Hematopoietic multipotent progenitor cell treated with erythropoietin and hydrocortisone succinate and interleukin-3 and kit ligand, for 6 days (in vitro differentiated cells): ENCODE measurements around the gene RFTN1.
A peak's percentile ranks its signal among the peaks of the same experiment; 100 is the strongest.

Experiments used
- DNase-seq: peaks from one replicate; pipeline ENCODE4 v3.0.0-alpha.2; 2015

The RFTN1 gene

DNA sequence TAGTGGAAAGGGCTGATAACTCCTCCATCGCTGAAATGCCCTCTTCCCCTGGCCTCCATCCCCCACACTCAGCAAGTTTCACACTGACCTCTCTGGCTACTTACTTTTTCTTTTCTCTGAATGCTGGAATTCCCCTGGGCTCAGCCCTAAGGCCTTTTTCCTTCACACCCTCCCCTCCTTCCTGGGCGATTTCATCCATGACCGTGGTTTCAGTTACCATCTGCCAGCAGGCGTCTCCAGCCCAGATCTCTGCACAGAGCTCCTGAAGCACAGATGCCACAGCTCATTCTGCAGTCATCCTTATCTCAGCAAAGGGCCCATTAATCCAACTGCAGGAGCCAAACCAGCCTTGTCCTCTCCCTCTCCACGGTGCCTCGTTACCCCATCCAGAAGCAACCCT is 114.0 kb downstream of the RFTN1 start:
- DNase-seq, result peak; percentile 76

DNA sequence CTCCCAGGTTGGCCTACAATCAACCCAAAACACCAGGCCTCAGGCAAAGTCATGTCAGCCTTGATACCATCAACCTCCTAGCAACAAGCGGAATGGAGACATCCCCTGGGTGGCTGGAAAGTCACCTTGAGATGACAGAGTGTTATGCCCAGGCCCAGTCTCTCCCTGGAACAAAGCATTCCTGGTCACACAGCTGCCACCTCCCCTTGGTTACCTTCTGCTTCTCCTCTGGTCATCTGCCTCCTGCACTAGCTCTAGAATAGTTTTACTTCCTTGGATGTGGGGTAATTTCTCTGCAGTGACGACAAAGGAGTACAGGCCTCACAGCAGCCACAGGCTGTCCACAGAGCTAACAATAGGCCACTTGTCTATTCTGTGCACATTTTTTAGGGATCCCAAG is 114.9 kb downstream of the RFTN1 start:
- DNase-seq, result no peak

DNA sequence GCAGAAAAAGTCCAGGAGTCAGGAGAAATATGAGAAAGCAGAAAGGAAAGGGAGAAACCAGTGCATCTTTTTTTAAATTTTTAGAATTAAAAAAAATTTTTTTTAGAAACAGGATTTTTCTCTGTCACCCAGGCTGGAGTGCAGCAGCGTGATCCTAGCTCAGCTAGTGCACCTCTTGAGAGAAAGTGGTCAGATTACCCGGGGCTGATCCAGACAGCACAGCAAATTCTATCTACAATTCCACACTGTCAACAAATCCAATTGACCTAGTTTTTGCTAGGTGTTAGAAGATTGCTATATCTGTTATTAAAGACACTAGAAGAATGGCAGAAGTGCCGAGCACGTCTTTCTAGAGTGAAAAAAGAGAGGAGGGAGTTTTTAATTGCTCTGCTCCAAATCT is 117.3 kb downstream of the RFTN1 start:
- no peak for DNase-seq

DNA sequence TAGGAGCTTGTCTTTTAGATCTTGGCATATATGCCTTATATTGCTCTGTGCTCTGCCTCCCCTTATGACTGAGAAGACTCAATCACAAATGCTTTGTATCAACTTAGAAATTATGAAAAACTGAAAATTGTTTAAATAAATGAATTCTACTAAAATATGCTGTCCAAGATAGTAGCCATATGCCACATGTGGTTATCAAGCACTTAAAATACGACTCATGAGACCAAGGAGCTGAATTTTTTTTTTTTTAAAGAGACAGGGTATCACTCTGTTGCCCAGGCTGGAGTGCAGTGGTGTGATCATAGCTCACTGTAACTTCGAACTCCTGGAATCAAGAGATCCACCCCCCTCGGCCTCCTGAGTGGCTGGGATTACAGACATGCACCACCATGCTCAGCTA is 118.3 kb downstream of the RFTN1 start:
- DNase-seq, result peak; percentile 71

DNA sequence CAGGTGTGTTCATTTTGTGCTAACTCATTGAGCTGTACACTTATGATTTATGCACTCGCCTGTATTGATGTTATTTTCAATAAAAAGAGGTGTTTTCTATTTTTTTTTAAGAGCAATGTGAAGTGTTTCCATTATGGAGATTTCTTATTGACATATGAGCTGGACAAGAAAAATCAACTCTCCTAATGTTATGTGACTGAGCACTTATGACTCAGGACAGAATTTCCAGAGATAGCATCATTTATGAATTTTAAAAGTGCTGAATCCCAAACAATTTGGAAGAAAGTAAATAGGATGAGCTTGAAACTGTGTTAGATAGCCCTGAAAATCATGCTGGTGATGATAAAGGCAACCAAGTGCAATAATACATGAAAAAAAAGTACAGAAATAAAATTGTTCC is 118.9 kb downstream of the RFTN1 start:
- no peak for DNase-seq

DNA sequence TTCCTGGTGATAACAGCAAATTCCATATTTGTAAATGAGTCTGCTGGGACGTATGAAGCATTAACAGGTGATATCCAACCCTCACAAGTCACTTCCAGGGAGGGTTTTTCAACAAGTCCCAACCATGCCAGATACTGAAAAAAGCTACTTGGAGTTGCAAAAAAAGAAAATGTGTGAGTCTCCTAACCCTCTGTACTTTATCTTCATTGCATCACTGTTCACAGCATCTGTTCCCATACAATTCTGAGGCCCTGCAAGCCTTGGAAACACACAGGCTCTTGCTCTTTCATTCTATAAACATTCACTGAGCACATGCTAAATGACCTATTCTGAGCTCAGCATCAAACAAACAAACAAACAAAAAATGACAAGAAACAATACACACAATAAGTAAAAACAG is 120.8 kb downstream of the RFTN1 start:
- no peak for DNase-seq

DNA sequence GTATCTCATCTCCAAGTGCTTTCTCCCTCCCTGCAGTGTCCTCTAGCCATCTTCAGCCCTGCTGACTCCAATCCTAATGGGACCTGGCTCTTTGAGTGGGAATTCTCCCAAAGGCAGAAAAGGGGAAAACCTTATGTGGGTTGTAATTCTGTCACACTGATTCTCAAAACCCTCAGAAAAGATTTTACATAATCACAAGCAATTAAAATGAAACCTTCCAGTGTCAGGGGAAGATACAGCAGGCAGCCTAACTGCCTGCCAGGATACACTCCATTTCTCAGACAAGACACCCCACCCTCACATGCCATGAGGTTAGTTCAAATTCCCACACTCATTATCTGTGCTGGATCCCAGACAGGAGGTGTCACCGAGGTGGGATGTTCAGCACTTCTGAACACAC is 121.4 kb downstream of the RFTN1 start:
- DNase-seq, result no peak

DNA sequence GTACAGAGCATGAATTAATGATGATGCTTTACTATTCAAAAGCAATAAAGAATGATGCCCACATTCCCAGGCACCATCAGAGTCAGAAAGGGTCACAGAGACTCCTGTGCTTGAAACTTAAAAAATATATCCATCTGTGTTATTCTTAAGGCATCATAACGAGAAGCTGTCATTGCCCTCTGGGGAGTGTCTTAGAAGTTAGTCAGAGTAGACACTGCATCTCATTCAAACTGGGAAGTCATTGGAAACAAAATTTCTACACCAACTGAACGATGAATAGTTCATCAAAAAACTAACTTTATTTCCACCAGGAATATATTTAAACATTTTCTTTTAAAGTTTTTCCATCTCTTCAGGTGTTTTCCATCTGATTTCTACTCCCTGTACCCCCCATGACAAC is 122.9 kb downstream of the RFTN1 start:
- no peak for DNase-seq

DNA sequence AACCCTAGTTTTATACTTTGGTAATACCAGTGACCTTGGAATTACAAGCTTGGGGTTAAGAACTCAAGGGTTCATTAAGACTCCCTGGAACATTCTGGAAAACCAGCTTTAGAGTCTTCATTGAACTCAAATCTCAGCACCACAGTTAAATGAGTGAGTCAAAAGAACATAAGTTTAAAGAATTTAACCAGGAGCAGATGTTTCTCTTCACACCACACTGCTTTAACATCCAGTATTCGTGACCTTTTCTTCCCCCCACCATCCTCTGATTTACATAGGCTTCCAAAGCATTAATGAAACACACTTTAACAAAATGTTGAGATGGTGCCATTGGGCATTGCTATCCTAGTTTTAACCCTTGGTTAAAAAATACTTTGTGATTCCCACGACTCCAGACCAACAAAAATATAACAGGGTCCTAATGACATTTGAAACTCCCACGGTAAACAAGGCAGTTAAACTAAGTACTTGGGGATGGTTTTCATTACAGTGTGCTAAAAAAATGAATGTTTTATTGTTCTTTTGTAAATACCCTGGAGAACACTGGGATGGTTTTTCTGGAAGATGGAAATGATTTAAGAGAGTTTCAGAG is 124.6 kb downstream of the RFTN1 start:
- no peak for DNase-seq

DNA sequence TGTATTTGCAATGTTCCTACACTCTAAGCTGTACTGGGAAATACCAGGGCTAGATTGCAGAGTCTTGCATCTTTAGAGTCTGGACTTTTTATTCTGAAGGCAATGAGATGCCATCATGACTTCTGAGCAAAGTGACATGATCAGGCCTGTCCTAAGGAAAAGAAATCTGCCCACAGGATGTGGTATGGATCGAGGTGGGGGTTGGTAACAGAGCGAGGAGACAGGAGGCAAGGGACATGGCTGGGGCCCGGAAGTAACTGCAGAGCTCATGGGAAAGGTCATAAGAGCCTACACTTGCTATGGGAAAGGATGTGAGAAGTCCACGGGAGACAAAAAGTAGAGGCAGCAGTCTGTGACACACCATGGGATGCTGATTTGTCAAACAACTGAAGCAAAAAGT is 126.9 kb downstream of the RFTN1 start:
- DNase-seq, result no peak

DNA sequence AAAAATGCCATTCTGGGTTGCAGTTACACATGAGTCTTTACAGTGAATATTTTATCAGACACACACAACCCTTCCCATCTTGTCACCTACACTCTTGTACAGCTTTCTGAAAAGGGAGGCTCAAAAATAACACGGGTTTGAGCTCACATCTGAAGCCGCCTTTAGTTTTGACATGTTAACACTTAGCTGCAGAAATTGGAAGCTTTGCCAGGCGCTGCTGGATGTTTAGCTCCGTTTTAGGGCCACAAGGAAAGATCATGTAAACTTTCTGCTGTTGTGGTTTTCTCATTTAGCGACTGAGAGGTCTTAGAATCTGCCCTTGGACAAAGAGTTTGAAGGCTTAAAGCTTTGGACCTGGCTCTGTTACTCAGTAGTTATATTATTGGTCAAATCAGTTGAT is 128.3 kb downstream of the RFTN1 start:
- DNase-seq, result no peak

DNA sequence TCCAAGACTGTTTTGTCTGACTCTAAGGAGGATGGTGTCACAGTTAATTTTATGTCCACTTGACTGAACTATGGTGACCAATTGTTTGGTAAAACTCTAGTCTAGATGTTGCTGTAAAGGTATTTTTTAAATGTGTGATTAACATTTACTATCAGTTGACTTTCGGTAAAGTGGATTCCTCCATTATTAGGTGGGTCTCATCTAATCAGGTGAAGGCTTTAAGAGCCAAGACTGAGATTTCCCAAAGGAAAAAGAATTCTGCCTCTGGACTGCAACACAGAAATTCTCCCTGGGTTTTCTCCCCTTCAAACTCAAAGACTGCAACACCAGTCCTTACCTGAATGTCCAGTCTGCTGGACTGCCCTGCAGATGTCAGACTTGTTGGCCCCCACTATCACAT is 129.6 kb downstream of the RFTN1 start:
- DNase-seq, result no peak

DNA sequence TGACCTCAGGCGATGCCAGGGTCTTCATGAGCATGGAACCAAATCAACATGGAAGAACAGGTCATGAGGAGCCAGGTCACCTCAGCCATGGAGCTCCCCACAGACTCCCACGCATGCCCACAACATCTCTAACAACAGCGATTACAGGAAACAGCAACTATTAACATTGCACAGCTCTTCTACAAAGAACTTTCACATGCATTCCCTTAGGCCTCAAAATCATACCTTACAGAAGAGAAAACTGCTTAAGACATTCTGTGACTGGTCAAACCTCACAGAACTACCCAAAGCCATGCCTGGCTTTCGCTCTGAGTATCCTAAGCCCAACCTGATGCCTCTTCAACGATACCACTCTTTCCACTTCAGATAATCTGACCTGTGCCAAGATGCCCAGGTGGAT is 130.7 kb downstream of the RFTN1 start:
- no peak for DNase-seq

DNA sequence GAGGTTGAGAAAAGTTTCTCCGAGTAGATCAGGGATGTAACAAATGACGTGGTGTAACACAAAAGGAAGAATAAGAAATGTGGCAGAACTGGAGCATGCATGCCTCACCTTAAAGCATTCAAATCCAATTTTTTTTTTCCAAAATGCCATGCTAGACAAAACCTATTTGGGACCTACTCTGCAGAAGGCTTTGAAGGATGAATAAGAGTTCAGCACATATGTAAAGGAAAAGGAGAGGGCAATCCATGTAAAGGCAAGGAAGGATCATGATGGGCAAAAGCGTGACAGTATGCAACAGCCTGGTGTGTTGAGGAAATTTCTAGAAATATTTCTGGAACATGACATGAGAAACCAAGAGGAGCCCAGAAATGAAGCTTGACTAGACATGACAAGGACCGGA is 132.1 kb downstream of the RFTN1 start:
- no peak for DNase-seq

DNA sequence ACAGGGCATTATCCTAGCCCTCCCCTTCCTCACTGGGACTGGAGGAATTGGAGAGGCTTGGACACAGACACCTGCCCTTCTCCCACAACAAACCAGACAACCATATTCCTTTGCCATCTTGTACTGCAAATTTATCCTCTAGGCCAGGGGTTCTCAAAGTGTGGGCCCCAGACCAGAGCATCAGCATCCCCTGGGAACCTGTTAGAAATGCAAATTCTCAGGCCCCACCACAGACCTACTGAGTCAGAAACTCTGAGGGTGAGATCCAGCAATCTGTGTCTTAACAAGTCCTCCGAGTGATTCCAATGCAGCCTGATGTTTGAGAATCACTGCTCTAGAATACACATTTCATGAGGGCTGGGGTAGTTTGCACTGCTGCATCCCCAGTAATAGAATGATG is 133.1 kb downstream of the RFTN1 start:
- DNase-seq, result no peak

DNA sequence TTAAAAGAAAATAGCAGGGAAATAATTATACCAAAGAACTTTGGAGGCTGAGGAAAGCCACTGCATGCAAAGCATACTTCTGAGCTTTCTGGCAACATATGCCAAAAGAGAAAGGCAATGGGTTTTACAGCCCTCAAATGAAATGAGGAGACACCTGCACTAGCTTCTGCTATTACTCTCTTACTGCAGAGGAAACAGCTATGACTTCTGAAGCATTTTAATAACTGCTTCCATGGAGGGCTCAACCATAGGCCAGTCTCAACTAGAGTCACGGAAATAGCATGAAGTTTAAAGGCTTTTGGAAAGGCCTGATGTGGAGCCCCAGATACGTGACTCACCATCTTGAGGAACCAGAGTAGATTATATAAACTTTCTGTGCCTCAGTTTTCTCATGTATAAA is 133.7 kb downstream of the RFTN1 start:
- DNase-seq, result no peak

DNA sequence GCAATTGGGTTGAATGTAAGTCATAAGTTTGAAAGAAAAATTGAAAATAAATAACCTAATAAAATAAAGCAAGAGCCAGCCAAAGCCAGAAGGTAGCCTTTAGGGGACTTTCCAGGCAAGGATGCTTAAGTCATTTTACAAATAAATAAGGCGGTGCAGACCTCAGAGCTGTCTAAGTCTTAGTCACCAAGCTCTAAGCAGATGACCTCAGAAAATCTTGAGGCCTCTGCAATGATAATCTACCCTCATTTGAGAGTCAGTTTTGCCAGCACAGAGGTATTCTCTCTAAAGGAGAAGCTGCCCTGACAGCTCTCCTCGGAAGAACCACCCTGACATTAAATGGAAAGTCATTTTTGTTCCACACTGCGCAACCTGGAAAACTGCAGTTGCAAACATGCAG is 134.6 kb downstream of the RFTN1 start:
- no peak for DNase-seq

DNA sequence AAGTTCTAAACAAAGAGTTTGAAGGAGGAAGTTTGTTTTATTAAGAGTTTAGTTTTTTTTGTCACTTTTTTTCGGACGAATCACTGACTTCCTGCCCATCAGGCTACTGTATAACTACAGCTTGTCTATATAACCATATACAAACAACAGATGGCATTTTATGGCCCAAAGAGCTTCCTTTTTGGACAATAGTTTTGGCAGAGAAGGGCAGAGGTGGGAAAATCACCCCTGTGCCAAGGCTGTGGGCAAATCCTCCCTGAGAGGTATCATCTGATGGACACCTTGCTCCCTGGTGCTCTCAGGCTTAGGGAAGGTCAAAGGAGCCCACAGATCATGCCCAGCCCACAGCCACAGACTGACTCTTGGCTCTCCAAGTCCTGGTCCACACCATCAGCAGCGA is 135.1 kb downstream of the RFTN1 start:
- no peak for DNase-seq

DNA sequence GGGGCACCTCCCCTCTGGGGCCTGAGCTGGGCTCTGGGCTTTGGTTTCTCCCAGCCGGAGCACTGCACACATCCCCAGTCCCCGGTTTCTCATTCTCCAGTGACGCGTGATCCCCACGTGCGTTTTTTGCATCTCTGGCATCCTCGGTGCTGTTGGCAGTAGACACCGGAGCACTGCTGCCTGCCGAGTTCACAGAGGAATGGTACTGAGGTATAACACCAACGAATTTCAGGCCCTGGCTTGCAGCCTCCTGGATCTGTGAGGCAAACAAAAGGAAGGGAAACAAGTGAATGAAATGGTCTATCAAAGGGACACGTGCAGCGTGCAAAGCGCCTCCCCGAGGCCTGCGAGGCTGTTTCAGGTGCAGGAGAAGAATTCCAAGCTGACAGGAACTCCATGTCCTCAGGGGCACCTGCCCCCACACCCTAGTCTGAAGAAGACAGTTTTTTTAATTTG is 135.6 kb downstream of the RFTN1 start:
- no peak for DNase-seq

DNA sequence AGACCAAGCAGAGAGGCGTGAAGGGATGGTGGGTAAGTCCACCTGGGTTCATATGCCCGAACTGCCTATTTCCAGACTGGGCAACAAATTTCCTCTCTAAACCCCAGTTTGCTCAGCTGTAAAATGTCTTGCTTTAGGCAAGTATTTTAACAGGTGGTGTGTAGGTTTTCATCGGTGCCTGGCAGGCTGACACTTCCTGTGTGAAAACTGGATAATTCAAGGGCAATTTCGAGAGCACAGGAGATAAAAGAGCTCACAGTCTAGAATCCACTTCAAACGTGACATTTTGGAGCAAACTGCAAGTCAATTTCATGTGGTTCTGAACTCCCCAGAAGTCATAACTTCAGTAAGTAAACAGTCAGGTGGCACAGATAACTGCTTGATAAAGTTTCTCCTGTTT is 136.3 kb downstream of the RFTN1 start:
- DNase-seq, result no peak

DNA sequence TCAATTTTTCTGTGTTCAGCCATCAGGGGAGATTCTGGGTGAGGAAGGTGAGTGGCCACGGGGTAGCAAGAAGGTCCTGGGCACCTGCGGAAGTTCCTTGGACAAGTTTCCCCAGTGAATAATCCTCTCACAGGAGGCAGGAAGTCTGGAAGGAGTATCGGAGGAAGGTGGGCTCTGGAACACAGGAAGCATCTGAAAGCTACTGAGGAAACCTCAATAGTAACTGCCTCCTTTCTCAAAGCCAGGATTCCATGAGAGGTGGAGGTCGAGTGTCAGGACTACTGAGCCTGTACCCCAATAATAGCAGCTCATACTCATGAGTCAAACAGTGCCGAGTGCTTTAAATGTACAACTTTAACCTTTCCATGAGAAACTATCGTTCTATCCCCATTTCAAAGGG is 137.6 kb downstream of the RFTN1 start:
- no peak for DNase-seq

DNA sequence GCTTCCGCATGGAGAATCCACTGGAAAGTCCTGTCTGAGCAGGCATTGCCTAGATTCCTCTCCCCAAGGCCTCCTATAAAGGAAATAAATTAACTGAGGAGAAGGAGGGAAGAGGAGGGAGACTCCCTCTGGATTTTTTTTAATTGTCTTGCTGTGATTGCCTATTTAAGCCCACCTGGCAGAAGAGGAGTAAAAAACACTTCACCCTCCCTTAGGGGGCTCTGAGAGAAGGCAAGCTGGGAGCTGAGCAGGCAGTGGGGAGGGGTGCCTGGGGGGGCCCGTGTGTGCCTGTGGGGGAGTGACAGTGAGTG is 138.6 kb downstream of the RFTN1 start:
- DNase-seq, result no peak

DNA sequence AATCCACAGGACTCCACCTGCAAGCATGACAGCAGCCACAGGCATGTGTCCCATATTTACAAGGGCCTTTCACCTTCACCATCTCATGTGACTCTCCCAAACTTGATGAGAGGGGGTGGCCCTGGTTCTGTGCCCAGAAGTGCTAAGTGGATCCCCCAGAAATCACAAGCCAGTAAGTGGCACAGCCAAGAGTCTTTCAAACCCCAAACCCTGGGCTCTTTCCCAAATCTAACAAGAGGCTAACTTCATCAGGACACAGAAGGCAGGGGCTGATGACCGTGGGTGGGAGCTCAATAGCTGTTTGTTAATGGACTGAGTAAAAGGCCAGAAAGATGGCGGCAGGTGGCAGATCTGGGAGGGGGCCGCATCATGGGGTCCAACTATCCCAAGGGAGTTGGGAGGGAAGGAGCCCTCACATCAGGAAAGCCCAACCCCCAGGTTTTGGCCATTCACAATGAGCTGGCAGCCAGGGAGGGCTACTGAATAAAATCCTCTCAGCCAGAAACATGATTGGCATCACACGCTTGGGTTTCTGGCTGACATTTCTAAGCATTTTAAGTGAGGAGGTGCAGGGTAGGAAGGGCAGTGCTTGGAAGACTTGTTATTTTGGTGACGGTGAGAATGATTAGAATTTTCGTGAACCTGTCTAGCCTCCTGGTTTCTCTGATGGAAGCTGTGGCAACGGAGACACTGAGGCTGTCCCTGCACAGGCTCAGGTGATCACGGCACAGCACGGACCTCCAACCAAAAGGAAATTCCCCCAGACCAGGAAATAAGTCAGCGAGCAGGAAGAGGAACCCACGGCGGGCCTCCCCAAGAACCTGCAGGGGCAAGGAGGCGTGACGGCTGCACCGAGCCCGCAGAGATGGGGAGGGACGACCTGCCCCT is 139.2 kb downstream of the RFTN1 start:
- no peak for DNase-seq

DNA sequence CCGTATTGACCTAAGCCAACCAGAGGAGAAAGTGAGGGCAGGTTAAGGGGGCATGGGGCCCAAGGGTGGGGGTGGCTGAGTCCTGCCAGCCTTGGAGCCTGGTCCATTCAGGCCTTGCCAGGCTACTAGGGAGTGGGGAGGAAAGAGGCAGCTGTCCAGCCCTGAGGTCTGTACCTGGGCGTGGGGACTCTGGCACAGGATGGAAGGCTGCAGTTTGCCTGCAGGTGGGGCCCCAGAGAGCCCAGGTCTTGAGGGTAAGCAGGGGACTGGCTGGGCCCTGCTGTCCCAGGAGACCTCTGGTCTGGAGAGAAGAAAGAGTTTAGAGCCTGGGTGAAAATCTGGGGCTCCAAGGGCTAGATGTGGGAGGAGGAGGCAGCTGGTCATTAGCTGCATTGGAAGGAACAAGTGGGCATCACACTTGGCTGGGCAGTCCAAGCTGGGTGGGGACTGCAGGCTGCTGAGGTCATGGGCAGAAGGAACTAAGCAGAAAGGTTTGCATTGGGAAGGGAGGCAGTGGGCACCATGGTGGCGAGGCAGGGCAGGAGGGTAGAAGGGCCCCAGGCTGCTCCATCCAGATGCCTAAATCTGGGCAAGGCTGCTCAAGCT is 140.1 kb downstream of the RFTN1 start:
- DNase-seq, result no peak
